AG10803 (cell line): Measurements from ENCODE around the gene LILRA1.

ENCODE experiments used
- DNase-seq: peaks from one replicate; pipeline ENCODE4 v3.0.0; 2010; ENCODE audit warnings: low read depth
- H3K4me3 ChIP-seq: 2 replicates; pipeline ENCODE4 v1.5.1; 2011; ENCODE audit warnings: mild to moderate bottlenecking, low read length, control low read depth
- CTCF ChIP-seq: conservative IDR thresholded peaks from 2 replicates; pipeline ENCODE4 v1.5.1; 2011; ENCODE audit warnings: mild to moderate bottlenecking, low read length, control low read depth, inconsistent platforms

Gene LILRA1

GRCh38 chr19:54607785-54608150 lies 14.3 kb downstream of the LILRA1 start:
- no peak overlapping the region for H3K4me3 ChIP-seq
- DNase-seq = no peak
- no peak for TF ChIP-seq CTCF

GRCh38 chr19:54608205-54608604 lies 14.8 kb downstream of the LILRA1 start:
- DNase-seq = no peak
- no peak overlapping the region for H3K4me3 ChIP-seq
- no peak for TF ChIP-seq CTCF

GRCh38 chr19:54608792-54609191 lies 15.4 kb downstream of the LILRA1 start:
- no peak for DNase-seq
- no peak overlapping the region for H3K4me3 ChIP-seq
- TF ChIP-seq CTCF = no peak

GRCh38 chr19:54609356-54609791 lies 15.9 kb downstream of the LILRA1 start:
- no peak for DNase-seq
- H3K4me3 ChIP-seq = no peak overlapping the region
- TF ChIP-seq CTCF = no peak

GRCh38 chr19:54612428-54612827 lies 19.0 kb downstream of the LILRA1 start:
- DNase-seq = no peak
- H3K4me3 ChIP-seq = no peak overlapping the region

GRCh38 chr19:54614726-54615125 lies 21.3 kb downstream of the LILRA1 start:
- no peak overlapping the region for H3K4me3 ChIP-seq
- no peak for TF ChIP-seq CTCF
- DNase-seq = no peak

More at GRCh38 chr19:54612428-54612827, 19.0 kb downstream of the LILRA1 start:
- no peak for TF ChIP-seq CTCF

- DNase-seq = no peak
- H3K4me3 ChIP-seq = no peak overlapping the region
- no peak for TF ChIP-seq CTCF
Observed at GRCh38 chr19:54616057-54616456, 22.6 kb downstream of the LILRA1 start.
